ENCODE data around the gene CBFA2T3. TPM values are rescaled to one million over a fixed set of nuclear protein-coding genes. Genes with fewer than 3 reads are reported as not detected.
"Not testable (repeated sequence)": the region's sequence is repeated elsewhere in the genome, so short reads cannot be mapped to it uniquely, and the experiment has no call there.

CBFA2T3 gene
- total RNA-seq, 4 donors from 2014 or later: 3.5 to 35.5 (median 6.8) TPM

GRCh38 chr16:88893127-88893968 is 83.7 kb downstream of the CBFA2T3 start:
- Histone ChIP-seq H3K36me3 (peaks cover 0 to 5% (median 0%) of the 10 kb centered on the region in 3 donors), H3K4me1 (no peaks in the 10 kb centered on the region), H3K27me3 (no peaks in the 10 kb centered on the region), H3K9me3 (no peaks in the 10 kb centered on the region), H3K4me3 (no peak overlapping the region), H3K27ac (no peak overlapping the region)
- DNase-seq: no peak
- TF ChIP-seq POLR2A (IDR thresholded peaks at IDR 0.05): no peak
- TF ChIP-seq CTCF (IDR thresholded peaks at IDR 0.05): no peak

GRCh38 chr16:88892065-88892464 is 84.9 kb downstream of the CBFA2T3 start:
- H3K27ac ChIP-seq: no peak overlapping the region
- DNase-seq: no peak
- TF ChIP-seq POLR2A (IDR thresholded peaks at IDR 0.05): no peak
- no peak for TF ChIP-seq CTCF (IDR thresholded peaks at IDR 0.05)
- H3K36me3 ChIP-seq: no peaks in the 10 kb centered on the region
- H3K4me3 ChIP-seq: no peak overlapping the region
- no peaks in the 10 kb centered on the region for H3K27me3 ChIP-seq
- no peaks in the 10 kb centered on the region for H3K9me3 ChIP-seq
- peaks cover 0 to 9% (median 0%) of the 10 kb centered on the region in 4 donors for H3K4me1 ChIP-seq

DNA sequence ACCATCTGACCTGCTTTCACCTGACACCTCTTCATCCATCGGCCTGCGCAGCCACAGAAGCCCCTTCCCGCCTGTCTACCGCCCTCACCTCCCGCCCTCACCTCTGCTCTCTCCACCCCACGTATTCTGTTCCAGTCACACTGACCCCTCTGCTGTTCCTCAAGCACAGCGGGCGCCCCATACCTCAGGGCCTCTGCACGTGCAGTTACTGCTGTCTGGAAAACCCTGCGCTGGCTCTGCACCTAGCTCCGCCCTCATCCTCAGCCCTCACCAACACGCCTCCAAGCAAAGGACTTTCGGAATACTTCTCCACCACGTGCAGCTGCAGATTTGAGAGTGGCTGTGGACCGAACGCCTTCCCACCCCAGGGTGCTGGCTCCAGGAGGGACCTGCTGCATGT is 85.9 kb downstream of the CBFA2T3 start:
- Histone ChIP-seq H3K4me1 (peaks cover 0 to 15% (median 0%) of the 10 kb centered on the region in 4 donors), H3K4me3 (no peak overlapping the region), H3K27me3 (no peaks in the 10 kb centered on the region), H3K27ac (no peak overlapping the region), H3K36me3 (no peaks in the 10 kb centered on the region), H3K9me3 (no peaks in the 10 kb centered on the region)
- no peak for DNase-seq
- no peak for TF ChIP-seq CTCF (IDR thresholded peaks at IDR 0.05)
- no peak for TF ChIP-seq POLR2A (IDR thresholded peaks at IDR 0.05)

GRCh38 chr16:88889702-88890352 is 87.2 kb downstream of the CBFA2T3 start:
- H3K36me3 ChIP-seq, H3K27me3 ChIP-seq, H3K9me3 ChIP-seq, H3K4me3 ChIP-seq, H3K27ac ChIP-seq, DNase-seq: not testable (repeated sequence)
- H3K4me1 ChIP-seq: peaks cover 0 to 18% (median 0%) of the 10 kb centered on the region in 4 donors

- no peaks in the 10 kb centered on the region for H3K27me3 ChIP-seq
- no peaks in the 10 kb centered on the region for H3K9me3 ChIP-seq
- H3K4me1 ChIP-seq: peaks cover 0 to 18% (median 0%) of the 10 kb centered on the region in 4 donors
- DNase-seq: no peak
- TF ChIP-seq POLR2A (IDR thresholded peaks at IDR 0.05) (no peak), CTCF (IDR thresholded peaks at IDR 0.05) (no peak)
- H3K27ac ChIP-seq: peak overlapping the region in 1 of 4 donors; percentile 47
- no peak overlapping the region for H3K4me3 ChIP-seq
- H3K36me3 ChIP-seq: peaks cover 0 to 14% (median 0%) of the 10 kb centered on the region in 3 donors
These were observed 88.3 kb downstream of the CBFA2T3 start for GRCh38 chr16:88888461-88889387.
